ENCODE measurements around the gene ADGRG7.

DNA sequence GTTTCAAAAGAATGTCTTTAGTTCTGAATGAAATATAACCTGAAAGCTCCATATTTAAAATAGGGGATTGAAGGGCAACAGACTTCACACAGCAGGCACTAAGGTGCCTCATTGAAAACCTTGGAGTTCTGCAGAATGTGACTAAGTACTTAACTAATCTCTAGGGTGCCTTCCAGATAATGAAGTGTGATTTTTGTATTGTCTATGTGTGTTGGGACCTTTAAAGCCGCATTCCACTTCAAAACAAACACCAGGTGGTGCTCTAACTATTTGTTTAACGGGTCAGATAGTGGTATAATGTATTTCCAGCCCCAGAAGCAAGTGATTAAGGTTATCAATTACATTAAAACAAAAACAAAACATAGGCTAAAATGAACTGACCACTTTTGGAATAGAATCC is 127.9 kb downstream of the ADGRG7 start:
- TF ChIP-seq, protein P1, sequence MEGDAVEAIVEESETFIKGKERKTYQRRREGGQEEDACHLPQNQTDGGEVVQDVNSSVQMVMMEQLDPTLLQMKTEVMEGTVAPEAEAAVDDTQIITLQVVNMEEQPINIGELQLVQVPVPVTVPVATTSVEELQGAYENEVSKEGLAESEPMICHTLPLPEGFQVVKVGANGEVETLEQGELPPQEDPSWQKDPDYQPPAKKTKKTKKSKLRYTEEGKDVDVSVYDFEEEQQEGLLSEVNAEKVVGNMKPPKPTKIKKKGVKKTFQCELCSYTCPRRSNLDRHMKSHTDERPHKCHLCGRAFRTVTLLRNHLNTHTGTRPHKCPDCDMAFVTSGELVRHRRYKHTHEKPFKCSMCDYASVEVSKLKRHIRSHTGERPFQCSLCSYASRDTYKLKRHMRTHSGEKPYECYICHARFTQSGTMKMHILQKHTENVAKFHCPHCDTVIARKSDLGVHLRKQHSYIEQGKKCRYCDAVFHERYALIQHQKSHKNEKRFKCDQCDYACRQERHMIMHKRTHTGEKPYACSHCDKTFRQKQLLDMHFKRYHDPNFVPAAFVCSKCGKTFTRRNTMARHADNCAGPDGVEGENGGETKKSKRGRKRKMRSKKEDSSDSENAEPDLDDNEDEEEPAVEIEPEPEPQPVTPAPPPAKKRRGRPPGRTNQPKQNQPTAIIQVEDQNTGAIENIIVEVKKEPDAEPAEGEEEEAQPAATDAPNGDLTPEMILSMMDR (conservative IDR thresholded peaks at IDR 0.05; ENCODE audit: low read depth, low read length), result peak; percentile 79
- no peak for TF ChIP-seq EZH2phosphoT487 (IDR thresholded peaks at IDR 0.05; ENCODE audit: borderline replicate concordance, low read length)

Data from PC-3 (cell line).